DND-41 (cell line): ENCODE data around the gene SLC25A26.

Source experiments
- CTCF ChIP-seq: IDR thresholded peaks from 2 replicates; pipeline ENCODE4 v1.5.1; 2012; ENCODE audit warnings: borderline replicate concordance, low read length, moderate library complexity, mild to moderate bottlenecking; ENCODE audit not compliant: poor library complexity, severe bottlenecking; ENCODE audit errors: extremely low read depth
- EZH2 ChIP-seq: IDR thresholded peaks from 3 replicates; pipeline ENCODE4 v1.6.1; 2012; ENCODE audit warnings: borderline replicate concordance, low read depth, mild to moderate bottlenecking, moderate library complexity, low read length, inconsistent platforms; ENCODE audit not compliant: severe bottlenecking

GRCh38 chr3:66200147-66200546 is 20.7 kb upstream of the SLC25A26 start:
- TF ChIP-seq CTCF (no peak), EZH2 (no peak)
